ENCODE results near the gene LY6G6F. TPM values are rescaled to one million over a fixed set of nuclear protein-coding genes. Genes with fewer than 3 reads are reported as not detected.

The LY6G6F gene
- total and polyA plus RNA-seq, 2 experiments from 2014 or later, result not detected

DNA sequence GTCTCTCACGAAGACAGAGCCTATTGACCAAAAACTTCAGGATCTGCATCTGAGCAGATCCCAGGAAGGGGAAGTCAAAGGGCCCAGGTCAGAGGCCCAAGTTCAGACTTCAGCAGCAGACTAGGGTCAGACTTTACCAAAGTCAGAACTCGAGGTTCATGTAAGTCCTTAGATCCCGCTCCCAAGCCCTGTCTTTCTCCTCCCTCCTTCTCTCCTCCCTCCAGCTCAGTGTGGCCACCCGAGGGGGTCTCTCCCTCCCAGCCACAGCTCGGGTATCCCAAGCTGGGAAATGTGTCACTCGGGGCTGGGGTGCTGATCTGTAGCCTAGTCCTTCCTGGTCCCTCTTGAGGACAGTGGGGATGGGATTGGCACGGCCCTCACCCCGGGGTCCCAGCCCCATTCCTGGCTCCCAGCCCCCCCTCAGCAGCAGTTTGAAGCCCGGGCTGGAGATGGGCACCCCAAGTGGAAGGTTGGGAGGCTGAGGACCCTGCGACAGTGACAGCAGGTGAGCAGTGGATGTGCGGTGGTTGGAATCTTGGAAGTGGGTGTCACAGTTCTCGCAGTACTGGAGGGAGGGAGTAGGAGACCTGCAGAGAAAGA, 44.4 kb upstream of the LY6G6F start:
- Mint-ChIP-seq H3K4me3 (peak overlapping the region; percentile 43; the same call in 1 of the 3 replicates), H3K9me3 (no peaks in the 10 kb centered on the region; the same call in 2 of the 3 replicates), H3K27me3 (ENCODE audit: insufficient read depth, low read depth, poor library complexity) (peaks cover 30% of the 10 kb centered on the region), H3K36me3 (ENCODE audit: low read depth) (peaks cover 57% of the 10 kb centered on the region), H3K27ac (peak overlapping the region; percentile 82; the same call in 1 of the 2 replicates), H3K4me1 (peaks cover 47% of the 10 kb centered on the region)
- Histone ChIP-seq H3K36me3 (ENCODE audit: insufficient read depth) (peaks cover 17% of the 10 kb centered on the region), H3K4me3 (no peak overlapping the region), H3K4me1 (ENCODE audit: insufficient read depth) (peaks cover 26% of the 10 kb centered on the region), H4K20me1 (replicated peaks; ENCODE audit: insufficient read depth) (peaks cover 4% of the 10 kb centered on the region), H2AFZ (no peak overlapping the region), H3K4me2 (no peak overlapping the region), H3K27ac (ENCODE audit: low read depth) (no peak overlapping the region), H3K9me2 (ENCODE audit: insufficient read depth) (no peaks in the 10 kb centered on the region), H3F3A (replicated peaks; ENCODE audit: low read depth) (peaks cover 21% of the 10 kb centered on the region; the same call in 1 of the 2 replicates), H3K79me2 (replicated peaks; ENCODE audit: insufficient read depth) (peaks cover 54% of the 10 kb centered on the region), H3K27me3 (ENCODE audit: insufficient read depth) (no peaks in the 10 kb centered on the region)
- TF ChIP-seq EZH2phosphoT487 (IDR thresholded peaks at IDR 0.05; ENCODE audit: unreplicated experiment) (no peak), POLR2AphosphoS5 (IDR thresholded peaks at IDR 0.05; ENCODE audit: low read depth) (no peak), ZNF331 (CRISPR knock-in tag; IDR thresholded peaks at IDR 0.05; ENCODE audit: low read depth) (no peak), NANOG (IDR thresholded peaks at IDR 0.05; ENCODE audit: borderline replicate concordance) (no peak), JUNB (IDR thresholded peaks at IDR 0.05; ENCODE audit: unreplicated experiment) (no peak), STAT1 (IDR thresholded peaks at IDR 0.05; ENCODE audit: unreplicated experiment) (no peak), EZH2 (IDR thresholded peaks at IDR 0.05; ENCODE audit: low read depth, unreplicated experiment) (no peak), ETS1 (IDR thresholded peaks at IDR 0.05) (no peak), REST (IDR thresholded peaks at IDR 0.05; ENCODE audit: unreplicated experiment) (no peak), ZNF114 (CRISPR knock-in tag; IDR thresholded peaks at IDR 0.05) (no peak), CREB1 (CRISPR knock-in tag; IDR thresholded peaks at IDR 0.05; ENCODE audit: low read depth) (no peak)
- TF ChIP-seq, protein P1, sequence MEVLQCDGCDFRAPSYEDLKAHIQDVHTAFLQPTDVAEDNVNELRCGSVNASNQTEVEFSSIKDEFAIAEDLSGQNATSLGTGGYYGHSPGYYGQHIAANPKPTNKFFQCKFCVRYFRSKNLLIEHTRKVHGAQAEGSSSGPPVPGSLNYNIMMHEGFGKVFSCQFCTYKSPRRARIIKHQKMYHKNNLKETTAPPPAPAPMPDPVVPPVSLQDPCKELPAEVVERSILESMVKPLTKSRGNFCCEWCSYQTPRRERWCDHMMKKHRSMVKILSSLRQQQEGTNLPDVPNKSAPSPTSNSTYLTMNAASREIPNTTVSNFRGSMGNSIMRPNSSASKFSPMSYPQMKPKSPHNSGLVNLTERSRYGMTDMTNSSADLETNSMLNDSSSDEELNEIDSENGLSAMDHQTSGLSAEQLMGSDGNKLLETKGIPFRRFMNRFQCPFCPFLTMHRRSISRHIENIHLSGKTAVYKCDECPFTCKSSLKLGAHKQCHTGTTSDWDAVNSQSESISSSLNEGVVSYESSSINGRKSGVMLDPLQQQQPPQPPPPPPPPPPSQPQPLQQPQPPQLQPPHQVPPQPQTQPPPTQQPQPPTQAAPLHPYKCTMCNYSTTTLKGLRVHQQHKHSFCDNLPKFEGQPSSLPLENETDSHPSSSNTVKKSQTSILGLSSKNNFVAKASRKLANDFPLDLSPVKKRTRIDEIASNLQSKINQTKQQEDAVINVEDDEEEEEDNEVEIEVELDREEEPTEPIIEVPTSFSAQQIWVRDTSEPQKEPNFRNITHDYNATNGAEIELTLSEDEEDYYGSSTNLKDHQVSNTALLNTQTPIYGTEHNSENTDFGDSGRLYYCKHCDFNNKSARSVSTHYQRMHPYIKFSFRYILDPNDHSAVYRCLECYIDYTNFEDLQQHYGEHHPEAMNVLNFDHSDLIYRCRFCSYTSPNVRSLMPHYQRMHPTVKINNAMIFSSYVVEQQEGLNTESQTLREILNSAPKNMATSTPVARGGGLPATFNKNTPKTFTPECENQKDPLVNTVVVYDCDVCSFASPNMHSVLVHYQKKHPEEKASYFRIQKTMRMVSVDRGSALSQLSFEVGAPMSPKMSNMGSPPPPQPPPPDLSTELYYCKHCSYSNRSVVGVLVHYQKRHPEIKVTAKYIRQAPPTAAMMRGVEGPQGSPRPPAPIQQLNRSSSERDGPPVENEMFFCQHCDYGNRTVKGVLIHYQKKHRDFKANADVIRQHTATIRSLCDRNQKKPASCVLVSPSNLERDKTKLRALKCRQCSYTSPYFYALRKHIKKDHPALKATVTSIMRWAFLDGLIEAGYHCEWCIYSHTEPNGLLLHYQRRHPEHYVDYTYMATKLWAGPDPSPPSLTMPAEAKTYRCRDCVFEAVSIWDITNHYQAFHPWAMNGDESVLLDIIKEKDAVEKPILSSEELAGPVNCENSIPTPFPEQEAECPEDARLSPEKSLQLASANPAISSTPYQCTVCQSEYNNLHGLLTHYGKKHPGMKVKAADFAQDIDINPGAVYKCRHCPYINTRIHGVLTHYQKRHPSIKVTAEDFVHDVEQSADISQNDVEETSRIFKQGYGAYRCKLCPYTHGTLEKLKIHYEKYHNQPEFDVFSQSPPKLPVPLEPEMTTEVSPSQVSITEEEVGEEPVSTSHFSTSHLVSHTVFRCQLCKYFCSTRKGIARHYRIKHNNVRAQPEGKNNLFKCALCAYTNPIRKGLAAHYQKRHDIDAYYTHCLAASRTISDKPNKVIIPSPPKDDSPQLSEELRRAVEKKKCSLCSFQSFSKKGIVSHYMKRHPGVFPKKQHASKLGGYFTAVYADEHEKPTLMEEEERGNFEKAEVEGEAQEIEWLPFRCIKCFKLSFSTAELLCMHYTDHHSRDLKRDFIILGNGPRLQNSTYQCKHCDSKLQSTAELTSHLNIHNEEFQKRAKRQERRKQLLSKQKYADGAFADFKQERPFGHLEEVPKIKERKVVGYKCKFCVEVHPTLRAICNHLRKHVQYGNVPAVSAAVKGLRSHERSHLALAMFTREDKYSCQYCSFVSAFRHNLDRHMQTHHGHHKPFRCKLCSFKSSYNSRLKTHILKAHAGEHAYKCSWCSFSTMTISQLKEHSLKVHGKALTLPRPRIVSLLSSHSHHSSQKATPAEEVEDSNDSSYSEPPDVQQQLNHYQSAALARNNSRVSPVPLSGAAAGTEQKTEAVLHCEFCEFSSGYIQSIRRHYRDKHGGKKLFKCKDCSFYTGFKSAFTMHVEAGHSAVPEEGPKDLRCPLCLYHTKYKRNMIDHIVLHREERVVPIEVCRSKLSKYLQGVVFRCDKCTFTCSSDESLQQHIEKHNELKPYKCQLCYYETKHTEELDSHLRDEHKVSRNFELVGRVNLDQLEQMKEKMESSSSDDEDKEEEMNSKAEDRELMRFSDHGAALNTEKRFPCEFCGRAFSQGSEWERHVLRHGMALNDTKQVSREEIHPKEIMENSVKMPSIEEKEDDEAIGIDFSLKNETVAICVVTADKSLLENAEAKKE (CRISPR knock-in tag; IDR thresholded peaks at IDR 0.05), result no peak
- TF ChIP-seq, protein P2, sequence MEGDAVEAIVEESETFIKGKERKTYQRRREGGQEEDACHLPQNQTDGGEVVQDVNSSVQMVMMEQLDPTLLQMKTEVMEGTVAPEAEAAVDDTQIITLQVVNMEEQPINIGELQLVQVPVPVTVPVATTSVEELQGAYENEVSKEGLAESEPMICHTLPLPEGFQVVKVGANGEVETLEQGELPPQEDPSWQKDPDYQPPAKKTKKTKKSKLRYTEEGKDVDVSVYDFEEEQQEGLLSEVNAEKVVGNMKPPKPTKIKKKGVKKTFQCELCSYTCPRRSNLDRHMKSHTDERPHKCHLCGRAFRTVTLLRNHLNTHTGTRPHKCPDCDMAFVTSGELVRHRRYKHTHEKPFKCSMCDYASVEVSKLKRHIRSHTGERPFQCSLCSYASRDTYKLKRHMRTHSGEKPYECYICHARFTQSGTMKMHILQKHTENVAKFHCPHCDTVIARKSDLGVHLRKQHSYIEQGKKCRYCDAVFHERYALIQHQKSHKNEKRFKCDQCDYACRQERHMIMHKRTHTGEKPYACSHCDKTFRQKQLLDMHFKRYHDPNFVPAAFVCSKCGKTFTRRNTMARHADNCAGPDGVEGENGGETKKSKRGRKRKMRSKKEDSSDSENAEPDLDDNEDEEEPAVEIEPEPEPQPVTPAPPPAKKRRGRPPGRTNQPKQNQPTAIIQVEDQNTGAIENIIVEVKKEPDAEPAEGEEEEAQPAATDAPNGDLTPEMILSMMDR (conservative IDR thresholded peaks at IDR 0.05; ENCODE audit: low read depth in 2 of 2), result no peak
- ATAC-seq, result no peak
- no peak for DNase-seq (ENCODE audit: low spot score)
